Panc1 (cell line): ENCODE data around the gene WFDC8. TPM values are rescaled to one million over a fixed set of nuclear protein-coding genes. Genes with fewer than 3 reads are reported as not detected.

Source experiments
- ATAC-seq: fragments of 200-7000 bp; cut with Tn5 transposase; 2 replicates; pipeline ENCODE4 v1.9.1; 2020; ENCODE audit warnings: mild to moderate bottlenecking, moderate library complexity
- BruUV-seq: library from RNA; stranded (reverse); fragments of 400-500 nt; replicated peaks from 2 replicates; lab custom pipeline; 2021; lab: Mats Ljungman, UMichigan
- CTCF ChIA-PET: fragments of 300-600 bp; sonication (Branson Sonifier 250); formaldehyde crosslinking; loops from one replicate; lab custom pipeline; 2022; ENCODE audit warnings: antibody characterized with exemption; lab: Charles Lee
- POLR2A ChIA-PET: fragments of 300-600 bp; sonication (Branson Sonifier 250); formaldehyde crosslinking; loops from one replicate; lab custom pipeline; 2022; ENCODE audit warnings: antibody characterized with exemption; lab: Charles Lee
- DNase-seq: peaks from one replicate; pipeline ENCODE4 v3.0.0-alpha.2; 2010; ENCODE audit warnings: low read depth, low spot score
- H3K27ac ChIP-seq: 2 replicates; pipeline ENCODE4 v1.5.1; 2011; ENCODE audit warnings: mild to moderate bottlenecking, low read length, inconsistent platforms
- H3K27me3 ChIP-seq: fragments of 200-500 bp; sonication (Bioruptor generic); 2 replicates; pipeline ENCODE4 v1.6.0; 2014; ENCODE audit warnings: low read length, inconsistent platforms; ENCODE audit not compliant: control insufficient read depth, insufficient read depth
- H3K36me3 ChIP-seq: fragments of 200-500 bp; sonication (Bioruptor generic); 2 replicates; pipeline ENCODE4 v1.5.1; 2014; ENCODE audit warnings: inconsistent platforms, mild to moderate bottlenecking, low read length, moderate library complexity; ENCODE audit not compliant: control insufficient read depth, insufficient read depth
- H3K4me1 ChIP-seq: 2 replicates; pipeline ENCODE4 v1.5.1; 2011; ENCODE audit warnings: inconsistent platforms, mild to moderate bottlenecking, low read length, moderate library complexity; ENCODE audit not compliant: control insufficient read depth, insufficient read depth
- H3K4me3 ChIP-seq, 2 experiments: 2 replicates each; pipeline ENCODE4 v1.5.1; 2011 to 2012; ENCODE audit warnings: low read depth in 2 of 2, low read length in 2 of 2, mild to moderate bottlenecking in 2 of 2, inconsistent platforms in 1 of 2, moderate library complexity in 1 of 2
- H3K9me3 ChIP-seq: fragments of 200-500 bp; sonication (Bioruptor generic); 2 replicates; pipeline ENCODE4 v1.5.1; 2014; ENCODE audit warnings: low read depth, mild to moderate bottlenecking, inconsistent platforms, low read length, moderate library complexity; ENCODE audit not compliant: control insufficient read depth, insufficient read depth
- CTCF ChIP-seq: fragments of 450-650 bp; IDR thresholded peaks from 2 replicates; pipeline ENCODE4 v1.5.1; 2017; ENCODE audit warnings: mild to moderate bottlenecking
- POLR2AphosphoS5 ChIP-seq: IDR thresholded peaks from 2 replicates; pipeline ENCODE4 v1.6.1; 2012; ENCODE audit warnings: mild to moderate bottlenecking, low read depth, low read length, moderate library complexity
- REST ChIP-seq, 2 experiments: IDR thresholded peaks; 2 replicates each; pipeline ENCODE4 v1.6.1; 2011 to 2012; ENCODE audit warnings: low read depth in 2 of 2, control low read depth in 1 of 2, low read length in 1 of 2, mild to moderate bottlenecking in 1 of 2, moderate library complexity in 1 of 2; ENCODE audit not compliant: insufficient read depth in 1 of 2
- SIN3A ChIP-seq: IDR thresholded peaks from 2 replicates; pipeline ENCODE4 v1.6.1; 2012; ENCODE audit warnings: low read depth, mild to moderate bottlenecking, low read length, moderate library complexity, borderline replicate concordance; ENCODE audit not compliant: insufficient read depth
- TCF7L2 ChIP-seq: IDR thresholded peaks from 2 replicates; pipeline ENCODE4 v1.6.1; 2011; ENCODE audit warnings: mild to moderate bottlenecking, low read depth, low read length, inconsistent platforms
- in situ Hi-C: cut with HindIII; loops from 2 replicates; pipeline ENCODE4 v1.10.0; 2016; ENCODE audit warnings: low sequenced_read_pairs, low pct_unique_long_range_greater_than_20kb
- intact Hi-C: fragments of 100-400 bp; cut with micrococcal nuclease; formaldehyde crosslinking; loops from one replicate; pipeline ENCODE4 v1.10.0; 2022; ENCODE audit not compliant: unreplicated experiment
- total RNA-seq: library from RNA; stranded (reverse); gene quantifications from one replicate; pipeline ENCODE4 v1.2.1, GENCODE V29; 2021; ENCODE audit not compliant: unreplicated experiment

Gene WFDC8
- total RNA-seq, 1 experiment from 2014 or later, result not detected

- no peak overlapping the region for H3K4me3 ChIP-seq
- H3K36me3 ChIP-seq, result no peaks in the 10 kb centered on the region
- in situ Hi-C loops (no loop called here), intact Hi-C loops (no loop called here)
- H3K27me3 ChIP-seq, result peaks cover 11% of the 10 kb centered on the region; the same call in 1 of the 2 replicates
- no peaks in the 10 kb centered on the region for H3K9me3 ChIP-seq
- no peak for ATAC-seq
- no peak for TF ChIP-seq CTCF
- no peak for TF ChIP-seq POLR2AphosphoS5
- TF ChIP-seq SIN3A, result no peak
- no peak for TF ChIP-seq REST (IDR thresholded peaks at IDR 0.05; ENCODE audit: insufficient read depth in 1 of 2, low read depth in 2 of 2, low read length in 1 of 2)
- no peak for TF ChIP-seq TCF7L2
- H3K4me1 ChIP-seq, result no peaks in the 10 kb centered on the region
- DNase-seq, result no peak
- POLR2A ChIA-PET, result interaction anchor here (0.6 kb wide), 1 partner anchor 224 kb away, joined by 5 read pairs; no protein-coding TSS in a partner anchor
- no peak overlapping the region for H3K27ac ChIP-seq
- CTCF ChIA-PET, result interaction anchor here (1.1 kb wide), 1 partner anchor 226 kb away, joined by 3 read pairs; no protein-coding TSS in a partner anchor
- BruUV-seq, result no TSS peak
Measured at GRCh38 chr20:45545351-45545750, 33.7 kb downstream of the WFDC8 start.

GRCh38 chr20:45539382-45539781, 39.7 kb downstream of the WFDC8 start, which contains the start of gene WFDC6:
WFDC6 (minus strand) TSS chr20:45539482; CDS start chr20:45539407, 75 bp downstream.
- intact Hi-C loops (no loop called here), in situ Hi-C loops (no loop called here)
- DNase-seq (no peak), ATAC-seq (no peak)
- CTCF ChIA-PET, result no interaction called here
- no peaks in the 10 kb centered on the region for H3K36me3 ChIP-seq
- no peaks in the 10 kb centered on the region for H3K9me3 ChIP-seq
- POLR2A ChIA-PET, result interaction anchor here (0.6 kb wide), 1 partner anchor 281 kb away, joined by 6 read pairs; no protein-coding TSS in a partner anchor
- no peak within 1 kb of the TSS for H3K27ac ChIP-seq
- no TSS peak for BruUV-seq
- TF ChIP-seq REST (IDR thresholded peaks at IDR 0.05; ENCODE audit: insufficient read depth in 1 of 2, low read depth in 2 of 2, low read length in 1 of 2) (no peak), POLR2AphosphoS5 (no peak), SIN3A (no peak), CTCF (no peak), TCF7L2 (no peak)
- H3K27me3 ChIP-seq, result peaks cover 9% of the 10 kb centered on the region; the same call in 1 of the 2 replicates
- H3K4me3 ChIP-seq, result no peak within 1 kb of the TSS
- no peaks in the 10 kb centered on the region for H3K4me1 ChIP-seq
